GM19035 (cell line): Measurements from ENCODE around the gene ACACA.
"Not testable (repeated sequence)": the region's sequence is repeated elsewhere in the genome, so short reads cannot be mapped to it uniquely, and the experiment has no call there.

Source experiments
- ATAC-seq: cut with Tn5 transposase; IDR thresholded peaks from one replicate; pipeline ENCODE4 v1.9.1; 2021; ENCODE audit not compliant: unreplicated experiment

The ACACA gene

GRCh38 chr17:37346863-37347402 is 59.7 kb downstream of the ACACA start:
- not testable (repeated sequence) for ATAC-seq

- no peak for ATAC-seq
Observed at GRCh38 chr17:37344519-37344918, 62.1 kb downstream of the ACACA start.

- ATAC-seq = no peak
Observed at GRCh38 chr17:37342589-37342988, 64.0 kb downstream of the ACACA start.

GRCh38 chr17:37340804-37341203 is 65.8 kb downstream of the ACACA start:
- ATAC-seq = no peak

GRCh38 chr17:37339321-37339720 is 67.3 kb downstream of the ACACA start:
- ATAC-seq = no peak

GRCh38 chr17:37338847-37339246 is 67.8 kb downstream of the ACACA start:
- ATAC-seq = no peak

GRCh38 chr17:37327341-37328090 is 79.1 kb downstream of the ACACA start:
- no peak for ATAC-seq

- ATAC-seq = no peak
Observed at GRCh38 chr17:37322826-37323561, 83.6 kb downstream of the ACACA start.

- no peak for ATAC-seq
Observed at GRCh38 chr17:37322106-37322505, 84.5 kb downstream of the ACACA start.

GRCh38 chr17:37318931-37319594 is 87.6 kb downstream of the ACACA start:
- no peak for ATAC-seq

- no peak for ATAC-seq
Observed at GRCh38 chr17:37317867-37318266, 88.8 kb downstream of the ACACA start.

- ATAC-seq = no peak
Observed at GRCh38 chr17:37315601-37316000, 91.0 kb downstream of the ACACA start.

- no peak for ATAC-seq
Observed at GRCh38 chr17:37312137-37312923, 94.3 kb downstream of the ACACA start.

- no peak for ATAC-seq
Observed at GRCh38 chr17:37310940-37311339, 95.7 kb downstream of the ACACA start.

GRCh38 chr17:37309051-37309450 is 97.6 kb downstream of the ACACA start:
- no peak for ATAC-seq

- no peak for ATAC-seq
Observed at GRCh38 chr17:37305406-37305905, 101.2 kb downstream of the ACACA start.

- ATAC-seq = no peak
Observed at GRCh38 chr17:37301288-37301687, 105.3 kb downstream of the ACACA start.

GRCh38 chr17:37300683-37301082 is 106.0 kb downstream of the ACACA start:
- ATAC-seq = no peak

- ATAC-seq = no peak
Observed at GRCh38 chr17:37299257-37299980, 107.2 kb downstream of the ACACA start.

GRCh38 chr17:37295888-37296287 is 110.7 kb downstream of the ACACA start:
- ATAC-seq = no peak
